Endodermal cell (in vitro differentiated cells): ENCODE data around the gene F3. TPM values are rescaled to one million over a fixed set of nuclear protein-coding genes. Genes with fewer than 3 reads are reported as not detected.
"Not testable (repeated sequence)": the region's sequence is repeated elsewhere in the genome, so short reads cannot be mapped to it uniquely, and the experiment has no call there.

Source experiments
- DNase-seq: peaks from one replicate; pipeline ENCODE4 v3.0.0-alpha.2; 2017
- H3K27ac ChIP-seq: 2 replicates; pipeline ENCODE4 v1.5.1; 2013; ENCODE audit warnings: mild to moderate bottlenecking, low read depth, low read length, moderate library complexity
- H3K27me3 ChIP-seq: 2 replicates; pipeline ENCODE4 v1.6.1; 2013; ENCODE audit warnings: mild to moderate bottlenecking, low read length, moderate library complexity; ENCODE audit not compliant: insufficient read depth, control insufficient read depth, poor library complexity, severe bottlenecking
- H3K36me3 ChIP-seq: 2 replicates; pipeline ENCODE4 v1.7.0; 2013; ENCODE audit warnings: mild to moderate bottlenecking, low read length, moderate library complexity; ENCODE audit not compliant: control insufficient read depth, insufficient read depth
- H3K4me1 ChIP-seq: one replicate; pipeline ENCODE4 v1.7.0; 2013; ENCODE audit warnings: low read length; ENCODE audit not compliant: control insufficient read depth, insufficient read depth
- H3K4me3 ChIP-seq: 2 replicates; pipeline ENCODE4 v1.5.1; 2013; ENCODE audit warnings: mild to moderate bottlenecking, low read length, moderate library complexity
- H3K9ac ChIP-seq: 2 replicates; pipeline ENCODE4 v1.6.1; 2013; ENCODE audit warnings: mild to moderate bottlenecking, low read length, moderate library complexity; ENCODE audit not compliant: poor library complexity, severe bottlenecking; ENCODE audit errors: extremely low read depth
- H3K9me3 ChIP-seq: 2 replicates; pipeline ENCODE4 v1.6.1; 2013; ENCODE audit warnings: mild to moderate bottlenecking, low read length, moderate library complexity; ENCODE audit not compliant: control insufficient read depth
- H3K27ac Mint-ChIP-seq: 2 replicates; pipeline ENCODE4 v1.8.0; 2020; ENCODE audit warnings: mixed read lengths
- H3K27me3 Mint-ChIP-seq: 2 replicates; pipeline ENCODE4 v1.8.0; 2021; ENCODE audit warnings: mild to moderate bottlenecking, mixed read lengths; ENCODE audit not compliant: insufficient read depth
- H3K36me3 Mint-ChIP-seq: 2 replicates; pipeline ENCODE4 v1.8.0; 2020; ENCODE audit warnings: low read depth, mixed read lengths
- H3K4me1 Mint-ChIP-seq: 2 replicates; pipeline ENCODE4 v1.8.0; 2020; ENCODE audit warnings: mixed read lengths
- H3K4me3 Mint-ChIP-seq: 2 replicates; pipeline ENCODE4 v1.8.0; 2020; ENCODE audit warnings: mild to moderate bottlenecking, moderate library complexity, mixed read lengths
- H3K9me3 Mint-ChIP-seq: 2 replicates; pipeline ENCODE4 v1.8.0; 2020; ENCODE audit warnings: mild to moderate bottlenecking, mixed read lengths
- WGBS, 2 experiments: methylation state at CpG; one replicate each; pipeline versions ENCODE4 v1.1.5 to v1.1.7; 2013; ENCODE audit warnings: missing lambda C conversion rate in 2 of 2, mixed read lengths in 1 of 2; ENCODE audit not compliant: insufficient coverage in 1 of 2, insufficient read length in 1 of 2; 5-methylcytosine and 5-hydroxymethylcytosine counted together
- total RNA-seq, 2 donors: library from RNA; stranded (reverse); fragmentation: NEBNext Ultra II Directional in 1 of 2; extraction: Animal tissue kit (Norgen Biotek cat#: 25700) in 1 of 2; gene quantifications; 2 replicates in 1 of 2; 3 replicates in 1 of 2; pipeline ENCODE4 v1.2.1, GENCODE V29; 2021
- TF ChIP-seq, protein P1 (sequence below): fragments of 200-600 bp; sonication (generic); conservative IDR thresholded peaks from 2 replicates; pipeline ENCODE4 v1.5.0; 2021; ENCODE audit warnings: antibody characterized with exemption, mild to moderate bottlenecking

The F3 gene
- total RNA-seq, 2 donors from 2014 or later: 27.6 to 38.1 TPM

DNA sequence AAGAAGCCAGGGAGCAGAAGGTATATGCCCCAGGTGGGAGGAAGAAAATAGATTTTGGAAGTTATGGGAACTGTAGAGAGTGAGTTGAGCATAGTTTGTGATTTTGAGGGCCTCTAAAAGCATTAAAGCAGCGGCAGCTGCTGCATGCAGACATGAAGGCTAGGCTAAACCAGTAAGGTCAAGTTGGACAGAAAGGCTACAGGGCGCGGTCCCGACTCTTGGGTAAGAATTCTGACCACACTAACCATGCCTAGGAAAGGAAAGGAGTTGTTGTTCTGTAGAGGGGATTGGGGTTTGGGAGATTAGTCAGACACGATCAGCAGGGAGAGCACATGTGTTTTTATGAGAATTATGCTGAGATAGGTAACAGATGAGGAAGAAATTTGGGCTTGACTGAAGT is 27.2 kb upstream of the F3 start:
- not testable (repeated sequence) for H3K36me3 ChIP-seq, H3K27me3 Mint-ChIP-seq, H3K9ac ChIP-seq, H3K27ac ChIP-seq, H3K36me3 Mint-ChIP-seq, H3K4me1 ChIP-seq, H3K27me3 ChIP-seq, H3K4me3 Mint-ChIP-seq, DNase-seq, H3K27ac Mint-ChIP-seq
- Mint-ChIP-seq H3K9me3 (peaks cover 34% of the 10 kb centered on the region), H3K4me1 (peaks cover 20% of the 10 kb centered on the region)
- 75 to 90% methylated on average over 4 to 5 of the region's 5 CpGs for WGBS, 2 experiments
- H3K9me3 ChIP-seq: peaks cover 34% of the 10 kb centered on the region
- peak overlapping the region; percentile 74 for H3K4me3 ChIP-seq

GRCh38 chr1:94567975-94568607 is 26.5 kb upstream of the F3 start:
- not testable (repeated sequence) for H3K27me3 ChIP-seq, H3K27ac Mint-ChIP-seq, H3K36me3 Mint-ChIP-seq, H3K4me1 ChIP-seq, H3K4me3 Mint-ChIP-seq, H3K36me3 ChIP-seq, H3K9ac ChIP-seq, H3K27me3 Mint-ChIP-seq, H3K27ac ChIP-seq
- Mint-ChIP-seq H3K9me3 (peaks cover 27% of the 10 kb centered on the region), H3K4me1 (peaks cover 26% of the 10 kb centered on the region)
- DNase-seq: peak; percentile 62
- Histone ChIP-seq H3K4me3 (peak overlapping the region; percentile 74), H3K9me3 (peaks cover 26% of the 10 kb centered on the region)
- 48 to 79% methylated on average over 2 of the region's 2 CpGs for WGBS, 2 experiments

GRCh38 chr1:94566436-94566835 is 24.9 kb upstream of the F3 start:
- peak overlapping the region; percentile 71 for H3K4me3 ChIP-seq
- WGBS, 2 experiments: 38 to 57% methylated on average over 5 of the region's 5 CpGs
- H3K9ac ChIP-seq, H3K36me3 ChIP-seq, H3K36me3 Mint-ChIP-seq, H3K27me3 ChIP-seq, H3K27me3 Mint-ChIP-seq, H3K4me1 ChIP-seq, H3K27ac Mint-ChIP-seq, H3K27ac ChIP-seq, H3K4me3 Mint-ChIP-seq: not testable (repeated sequence)
- peaks cover 10% of the 10 kb centered on the region for H3K9me3 Mint-ChIP-seq
- peak; percentile 79 for DNase-seq
- peaks cover 32% of the 10 kb centered on the region for H3K4me1 Mint-ChIP-seq
- H3K9me3 ChIP-seq: peaks cover 16% of the 10 kb centered on the region

DNA sequence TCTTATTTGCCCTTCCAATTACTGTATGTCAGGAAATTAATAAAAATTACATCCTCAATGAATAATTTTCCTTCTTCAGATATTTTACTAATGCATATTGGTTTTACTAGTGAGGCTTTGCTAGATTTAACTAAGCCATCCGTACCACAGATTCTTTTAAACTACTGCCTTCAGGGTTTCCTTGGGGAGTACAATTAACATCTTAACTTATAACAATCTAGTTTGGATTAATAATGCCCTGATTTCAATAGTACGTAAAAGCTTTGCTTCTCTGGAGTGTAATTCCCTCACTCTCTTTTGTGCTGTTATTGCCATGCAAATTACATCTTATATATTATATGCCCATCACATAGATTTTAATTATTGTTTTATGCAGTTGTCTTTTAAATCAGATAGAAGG is 24.3 kb upstream of the F3 start:
- Histone ChIP-seq H3K27me3 (no peaks in the 10 kb centered on the region), H3K4me1 (peaks cover 7% of the 10 kb centered on the region), H3K27ac (no peak overlapping the region), H3K9ac (no peak overlapping the region), H3K4me3 (peak overlapping the region; percentile 33), H3K36me3 (no peaks in the 10 kb centered on the region), H3K9me3 (peaks cover 11% of the 10 kb centered on the region)
- Mint-ChIP-seq H3K4me3 (no peak overlapping the region), H3K9me3 (peaks cover 5% of the 10 kb centered on the region), H3K4me1 (peaks cover 32% of the 10 kb centered on the region), H3K27me3 (no peaks in the 10 kb centered on the region), H3K36me3 (peaks cover under 1% of the 10 kb centered on the region), H3K27ac (no peak overlapping the region)
- 80 to 100% methylated on average over 1 to 2 of the region's 2 CpGs for WGBS, 2 experiments
- TF ChIP-seq, protein P1, sequence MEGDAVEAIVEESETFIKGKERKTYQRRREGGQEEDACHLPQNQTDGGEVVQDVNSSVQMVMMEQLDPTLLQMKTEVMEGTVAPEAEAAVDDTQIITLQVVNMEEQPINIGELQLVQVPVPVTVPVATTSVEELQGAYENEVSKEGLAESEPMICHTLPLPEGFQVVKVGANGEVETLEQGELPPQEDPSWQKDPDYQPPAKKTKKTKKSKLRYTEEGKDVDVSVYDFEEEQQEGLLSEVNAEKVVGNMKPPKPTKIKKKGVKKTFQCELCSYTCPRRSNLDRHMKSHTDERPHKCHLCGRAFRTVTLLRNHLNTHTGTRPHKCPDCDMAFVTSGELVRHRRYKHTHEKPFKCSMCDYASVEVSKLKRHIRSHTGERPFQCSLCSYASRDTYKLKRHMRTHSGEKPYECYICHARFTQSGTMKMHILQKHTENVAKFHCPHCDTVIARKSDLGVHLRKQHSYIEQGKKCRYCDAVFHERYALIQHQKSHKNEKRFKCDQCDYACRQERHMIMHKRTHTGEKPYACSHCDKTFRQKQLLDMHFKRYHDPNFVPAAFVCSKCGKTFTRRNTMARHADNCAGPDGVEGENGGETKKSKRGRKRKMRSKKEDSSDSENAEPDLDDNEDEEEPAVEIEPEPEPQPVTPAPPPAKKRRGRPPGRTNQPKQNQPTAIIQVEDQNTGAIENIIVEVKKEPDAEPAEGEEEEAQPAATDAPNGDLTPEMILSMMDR: no peak
- no peak for DNase-seq
